ENCODE results near the gene CCDC175.

Gene CCDC175

DNA sequence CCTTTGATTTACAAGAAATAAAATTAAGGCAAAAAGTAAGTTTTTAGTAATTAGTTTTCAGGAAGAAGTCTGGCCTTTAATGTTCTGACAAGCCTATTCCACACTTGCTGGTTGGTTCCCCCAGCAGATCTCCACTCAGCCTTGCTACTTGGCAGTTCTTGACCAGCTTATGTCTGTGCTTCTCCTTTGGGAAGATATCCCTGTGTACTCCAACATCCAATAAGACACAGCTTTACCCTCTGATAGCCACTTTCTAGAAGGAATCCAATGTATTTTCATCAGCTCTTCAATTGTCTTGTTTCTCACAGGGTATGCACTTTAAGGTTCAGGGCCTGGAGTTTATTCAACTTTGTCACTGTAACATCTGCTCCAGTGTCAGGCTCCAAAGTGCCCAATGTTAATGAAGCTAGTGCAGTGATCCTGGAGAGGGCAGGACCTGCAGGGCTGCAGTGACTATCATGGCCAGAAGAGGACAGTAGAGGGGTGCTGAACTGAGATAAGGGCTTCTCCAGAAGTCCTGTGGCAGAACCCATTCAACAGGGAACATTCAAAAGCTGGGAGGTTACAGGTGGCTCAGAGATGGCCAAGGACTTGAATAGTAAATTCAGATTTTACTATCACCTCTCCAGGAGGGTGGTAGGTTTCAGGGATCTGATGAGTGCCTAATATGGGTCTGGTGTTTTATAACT is 69.4 kb downstream of the CCDC175 start:
- TF ChIP-seq FOXP2 (optimal IDR thresholded peaks at IDR 0.05; ENCODE audit: borderline replicate concordance, extremely low read depth, extremely low read length, insufficient read depth) (no peak), TAF1 (IDR thresholded peaks at IDR 0.05; ENCODE audit: borderline replicate concordance, insufficient read depth, low read length) (no peak), POLR2AphosphoS5 (IDR thresholded peaks at IDR 0.05; ENCODE audit: low read depth, low read length) (no peak), SIN3A (IDR thresholded peaks at IDR 0.05; ENCODE audit: borderline replicate concordance, insufficient read depth, low read length) (no peak)
- TF ChIP-seq, protein P1, sequence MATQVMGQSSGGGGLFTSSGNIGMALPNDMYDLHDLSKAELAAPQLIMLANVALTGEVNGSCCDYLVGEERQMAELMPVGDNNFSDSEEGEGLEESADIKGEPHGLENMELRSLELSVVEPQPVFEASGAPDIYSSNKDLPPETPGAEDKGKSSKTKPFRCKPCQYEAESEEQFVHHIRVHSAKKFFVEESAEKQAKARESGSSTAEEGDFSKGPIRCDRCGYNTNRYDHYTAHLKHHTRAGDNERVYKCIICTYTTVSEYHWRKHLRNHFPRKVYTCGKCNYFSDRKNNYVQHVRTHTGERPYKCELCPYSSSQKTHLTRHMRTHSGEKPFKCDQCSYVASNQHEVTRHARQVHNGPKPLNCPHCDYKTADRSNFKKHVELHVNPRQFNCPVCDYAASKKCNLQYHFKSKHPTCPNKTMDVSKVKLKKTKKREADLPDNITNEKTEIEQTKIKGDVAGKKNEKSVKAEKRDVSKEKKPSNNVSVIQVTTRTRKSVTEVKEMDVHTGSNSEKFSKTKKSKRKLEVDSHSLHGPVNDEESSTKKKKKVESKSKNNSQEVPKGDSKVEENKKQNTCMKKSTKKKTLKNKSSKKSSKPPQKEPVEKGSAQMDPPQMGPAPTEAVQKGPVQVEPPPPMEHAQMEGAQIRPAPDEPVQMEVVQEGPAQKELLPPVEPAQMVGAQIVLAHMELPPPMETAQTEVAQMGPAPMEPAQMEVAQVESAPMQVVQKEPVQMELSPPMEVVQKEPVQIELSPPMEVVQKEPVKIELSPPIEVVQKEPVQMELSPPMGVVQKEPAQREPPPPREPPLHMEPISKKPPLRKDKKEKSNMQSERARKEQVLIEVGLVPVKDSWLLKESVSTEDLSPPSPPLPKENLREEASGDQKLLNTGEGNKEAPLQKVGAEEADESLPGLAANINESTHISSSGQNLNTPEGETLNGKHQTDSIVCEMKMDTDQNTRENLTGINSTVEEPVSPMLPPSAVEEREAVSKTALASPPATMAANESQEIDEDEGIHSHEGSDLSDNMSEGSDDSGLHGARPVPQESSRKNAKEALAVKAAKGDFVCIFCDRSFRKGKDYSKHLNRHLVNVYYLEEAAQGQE (IDR thresholded peaks at IDR 0.05; ENCODE audit: insufficient read depth in 1 of 2, low read depth in 2 of 2, low read length in 2 of 2), result no peak

DNA sequence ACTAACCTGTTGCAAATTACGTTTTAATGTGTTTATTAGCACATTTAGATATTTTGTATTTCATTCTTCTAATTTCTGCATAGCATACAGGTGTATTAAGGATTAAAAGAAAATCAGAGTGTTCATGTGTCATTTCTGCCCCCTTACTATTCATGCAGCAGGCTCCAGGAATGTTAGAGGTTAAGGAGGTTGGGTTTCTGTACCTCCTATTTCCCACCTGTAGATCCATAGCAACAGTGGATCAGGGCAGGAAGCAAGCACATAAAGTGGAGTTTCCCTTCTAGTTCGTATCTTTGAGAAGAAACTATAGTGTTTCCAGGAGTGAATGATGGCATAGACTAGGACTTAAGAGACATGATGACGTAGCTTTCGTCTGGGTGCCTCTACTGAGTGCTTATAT is 73.4 kb downstream of the CCDC175 start:
- no peak for TF ChIP-seq TAF1 (IDR thresholded peaks at IDR 0.05; ENCODE audit: borderline replicate concordance, insufficient read depth, low read length)
- TF ChIP-seq POLR2AphosphoS5 (IDR thresholded peaks at IDR 0.05; ENCODE audit: low read depth, low read length), result no peak
- TF ChIP-seq FOXP2 (optimal IDR thresholded peaks at IDR 0.05; ENCODE audit: borderline replicate concordance, extremely low read depth, extremely low read length, insufficient read depth), result no peak
- no peak for TF ChIP-seq SIN3A (IDR thresholded peaks at IDR 0.05; ENCODE audit: borderline replicate concordance, insufficient read depth, low read length)
- TF ChIP-seq, protein P1 (IDR thresholded peaks at IDR 0.05; ENCODE audit: insufficient read depth in 1 of 2, low read depth in 2 of 2, low read length in 2 of 2), result no peak

- no peak for TF ChIP-seq FOXP2 (optimal IDR thresholded peaks at IDR 0.05; ENCODE audit: borderline replicate concordance, extremely low read depth, extremely low read length, insufficient read depth)
- no peak for TF ChIP-seq SIN3A (IDR thresholded peaks at IDR 0.05; ENCODE audit: borderline replicate concordance, insufficient read depth, low read length)
- no peak for TF ChIP-seq POLR2AphosphoS5 (IDR thresholded peaks at IDR 0.05; ENCODE audit: low read depth, low read length)
- TF ChIP-seq TAF1 (IDR thresholded peaks at IDR 0.05; ENCODE audit: borderline replicate concordance, insufficient read depth, low read length), result no peak
- TF ChIP-seq, protein P1 (IDR thresholded peaks at IDR 0.05; ENCODE audit: insufficient read depth in 1 of 2, low read depth in 2 of 2, low read length in 2 of 2), result no peak
Observed at GRCh38 chr14:59500732-59501131, 75.9 kb downstream of the CCDC175 start.

DNA sequence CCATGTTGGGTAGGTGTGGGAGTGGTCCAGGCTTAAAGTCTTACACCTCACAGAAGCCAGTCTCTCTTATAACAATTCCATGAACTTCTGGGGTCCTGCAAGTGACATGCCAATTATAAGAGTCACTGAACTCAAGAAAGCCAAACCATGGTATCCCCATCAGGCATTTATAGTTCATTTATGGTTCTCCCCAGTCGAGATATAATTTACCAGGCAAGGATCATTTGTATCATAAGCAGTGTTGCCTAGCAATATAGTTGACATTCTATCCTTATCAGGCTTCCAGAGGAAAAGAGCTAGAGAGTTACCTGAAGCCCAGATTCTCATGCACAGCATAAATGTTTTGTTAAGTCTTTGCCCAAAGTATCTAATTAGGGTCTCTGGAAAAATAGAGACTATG is 84.2 kb downstream of the CCDC175 start:
- no peak for TF ChIP-seq TAF1 (IDR thresholded peaks at IDR 0.05; ENCODE audit: borderline replicate concordance, insufficient read depth, low read length)
- TF ChIP-seq, protein P1 (IDR thresholded peaks at IDR 0.05; ENCODE audit: insufficient read depth in 1 of 2, low read depth in 2 of 2, low read length in 2 of 2), result no peak
- no peak for TF ChIP-seq FOXP2 (optimal IDR thresholded peaks at IDR 0.05; ENCODE audit: borderline replicate concordance, extremely low read depth, extremely low read length, insufficient read depth)
- no peak for TF ChIP-seq POLR2AphosphoS5 (IDR thresholded peaks at IDR 0.05; ENCODE audit: low read depth, low read length)
- TF ChIP-seq SIN3A (IDR thresholded peaks at IDR 0.05; ENCODE audit: borderline replicate concordance, insufficient read depth, low read length), result no peak
